ENCODE measurements around the gene MANBA. TPM values are rescaled to one million over a fixed set of nuclear protein-coding genes. Genes with fewer than 3 reads are reported as not detected.

MANBA gene
- total and polyA plus RNA-seq, 2 of the 13 experiments (the other 11 are each of a cell fraction or from before 2014, with no cell fraction given), result 11.7 to 33.3 TPM

GRCh38 chr4:102642631-102643298, 118.0 kb downstream of the MANBA start (continued):
- TF ChIP-seq JDP2 (CRISPR knock-in tag; IDR thresholded peaks at IDR 0.05; ENCODE audit: borderline replicate concordance), result no peak
- TF ChIP-seq SP140L (CRISPR knock-in tag; IDR thresholded peaks at IDR 0.05; ENCODE audit: borderline replicate concordance), result no peak
- no peak for TF ChIP-seq ZBTB25 (CRISPR knock-in tag; IDR thresholded peaks at IDR 0.05)

GRCh38 chr4:102641793-102642192, 119.0 kb downstream of the MANBA start:
- CTCF ChIA-PET (ENCODE audit: low intra/inter-chr PET ratio, low total read pairs), result no interaction called here
- no peak for TF ChIP-seq SKIL (CRISPR knock-in tag; IDR thresholded peaks at IDR 0.05; ENCODE audit: borderline replicate concordance)
- no peak for TF ChIP-seq ARHGAP35 (CRISPR knock-in tag; IDR thresholded peaks at IDR 0.05; ENCODE audit: borderline replicate concordance)
- TF ChIP-seq REST (IDR thresholded peaks at IDR 0.05; ENCODE audit: borderline replicate concordance in 1 of 2, low read depth in 1 of 2, low read length in 2 of 2), result no peak
- TF ChIP-seq GMEB2 (CRISPR knock-in tag; IDR thresholded peaks at IDR 0.05; ENCODE audit: low read depth), result no peak
- TF ChIP-seq CREB1 (IDR thresholded peaks at IDR 0.05), result no peak
- TF ChIP-seq CREB1 (CRISPR knock-in tag; IDR thresholded peaks at IDR 0.05), result no peak

More at GRCh38 chr4:102641793-102642192, 119.0 kb downstream of the MANBA start:
- Histone ChIP-seq H3K79me2 (ENCODE audit: insufficient read depth, low read length) (no peaks in the 10 kb centered on the region), H3K9me3 (ENCODE audit: low read length) (no peaks in the 10 kb centered on the region), H3K36me3 (replicated peaks in 1 of 2; ENCODE audit: control insufficient read depth in 1 of 2, insufficient read depth in 2 of 2, low read length in 2 of 2) (peaks cover 3 to 14% of the 10 kb centered on the region in 2 experiments; a peak in 2 of 5 replicates), H3K4me3 (replicated peaks in 1 of 3; ENCODE audit: insufficient read depth in 1 of 3, low read depth in 2 of 3, low read length in 3 of 3) (no peak overlapping the region), H3K4me1 (ENCODE audit: insufficient read depth, low read length) (no peaks in the 10 kb centered on the region), H3K27me3 (ENCODE audit: control insufficient read depth in 1 of 2, insufficient read depth in 2 of 2, low read length in 2 of 2) (no peaks in the 10 kb centered on the region), H3K27ac (ENCODE audit: extremely low read length, insufficient read depth, low read length) (no peak overlapping the region), H4K20me1 (ENCODE audit: insufficient read depth, low read length) (no peaks in the 10 kb centered on the region), H3K9ac (ENCODE audit: insufficient read depth, low read depth, low read length) (no peak overlapping the region), H3K4me2 (ENCODE audit: low read depth, low read length) (no peak overlapping the region), H2AFZ (ENCODE audit: low read length) (no peak overlapping the region)
- in situ Hi-C loops (cut with HindIII; ENCODE audit: extremely low pct_ligation_motif_present, low pct_unique_long_range_greater_than_20kb), result no loop called here
- DNase-seq (ENCODE audit: low spot score) (no peak), ATAC-seq (no peak), FAIRE-seq (no peak)
- BruUV-seq (replicated peaks), result no TSS peak
- intact Hi-C loops (cut with micrococcal nuclease; ENCODE audit: unreplicated experiment), result loop anchor here (2.0 kb wide), 1 partner anchor 33 kb away; no protein-coding TSS in a partner anchor
- POLR2A ChIA-PET, result no interaction called here
